BLaER1 (cell line): ENCODE results near the gene TAS1R1.

Experiments
- H3K27ac ChIP-seq: shearing (Covaris generic); formaldehyde crosslinking; 2 replicates; pipeline ENCODE4 v1.8.1; 2022
- H3K27me3 ChIP-seq: shearing (Covaris generic); formaldehyde crosslinking; 2 replicates; pipeline ENCODE4 v1.8.1; 2022
- H3K36me3 ChIP-seq: shearing (Covaris generic); formaldehyde crosslinking; 2 replicates; pipeline ENCODE4 v1.8.1; 2022
- H3K4me1 ChIP-seq: shearing (Covaris generic); formaldehyde crosslinking; 2 replicates; pipeline ENCODE4 v1.8.1; 2022
- H3K4me2 ChIP-seq: shearing (Covaris generic); formaldehyde crosslinking; 2 replicates; pipeline ENCODE4 v1.8.1; 2022
- H3K4me3 ChIP-seq: shearing (Covaris generic); formaldehyde crosslinking; 2 replicates; pipeline ENCODE4 v1.8.1; 2022
- H3K9ac ChIP-seq: shearing (Covaris generic); formaldehyde crosslinking; 2 replicates; pipeline ENCODE4 v1.8.1; 2022
- H3K9me3 ChIP-seq: shearing (Covaris generic); formaldehyde crosslinking; 2 replicates; pipeline ENCODE4 v1.8.1; 2022
- H4K20me1 ChIP-seq: shearing (Covaris generic); formaldehyde crosslinking; 2 replicates; pipeline ENCODE4 v1.8.1; 2022
- Cebpa-rat ChIP-seq: shearing (Covaris generic); IDR thresholded peaks from 2 replicates; pipeline ENCODE4 v1.8.1; 2022

TAS1R1 gene

DNA sequence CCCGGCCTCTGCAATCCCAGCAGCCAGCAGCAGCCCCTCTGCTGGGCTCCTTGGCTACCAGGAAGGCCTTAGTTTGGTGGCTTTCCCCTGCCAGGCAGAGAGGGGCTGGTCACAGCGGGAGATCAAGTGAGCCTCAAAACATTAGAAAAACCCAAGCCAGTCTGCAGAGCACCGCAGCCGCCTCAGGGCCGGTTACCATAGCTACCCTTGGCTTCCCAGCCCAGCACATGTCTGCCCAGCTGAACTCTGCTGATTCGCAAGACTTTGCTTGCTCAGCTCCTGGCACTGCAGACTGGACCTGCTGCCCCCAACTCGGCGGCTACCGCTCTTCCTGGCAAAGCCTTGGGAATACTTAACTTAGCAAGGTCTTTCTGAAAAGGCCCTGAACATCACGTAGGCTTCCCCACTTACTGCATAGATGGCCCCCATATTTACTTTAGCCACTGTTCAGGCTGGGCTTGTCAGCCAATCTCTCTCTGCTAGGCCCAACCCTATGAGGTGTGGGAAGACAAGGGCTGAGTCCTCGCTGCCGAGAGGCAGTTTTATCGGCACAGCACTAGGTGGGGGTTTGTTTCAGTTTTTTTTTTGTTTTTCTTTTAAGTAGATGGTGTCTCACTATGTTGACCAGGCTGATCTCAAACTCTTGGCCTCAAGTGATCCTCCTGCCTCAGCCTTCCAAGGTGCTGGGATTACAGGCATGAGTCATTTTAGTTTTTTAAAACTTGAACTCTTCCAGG lies 35.0 kb upstream of the TAS1R1 start:
- Histone ChIP-seq H3K9ac (0 out of 2 replicates have a peak overlapping the region, but pooled peaks have one; percentile 28), H3K4me1 (peaks cover 21% of the 10 kb centered on the region), H3K27me3 (no peaks in the 10 kb centered on the region), H3K4me3 (no peak overlapping the region), H3K27ac (no peak overlapping the region), H3K36me3 (peaks cover 28% of the 10 kb centered on the region), H3K9me3 (no peaks in the 10 kb centered on the region), H3K4me2 (peak overlapping the region; percentile 77), H4K20me1 (peaks cover 37% of the 10 kb centered on the region; the same call in 1 of the 2 replicates)
- TF ChIP-seq Cebpa-rat: no peak

DNA sequence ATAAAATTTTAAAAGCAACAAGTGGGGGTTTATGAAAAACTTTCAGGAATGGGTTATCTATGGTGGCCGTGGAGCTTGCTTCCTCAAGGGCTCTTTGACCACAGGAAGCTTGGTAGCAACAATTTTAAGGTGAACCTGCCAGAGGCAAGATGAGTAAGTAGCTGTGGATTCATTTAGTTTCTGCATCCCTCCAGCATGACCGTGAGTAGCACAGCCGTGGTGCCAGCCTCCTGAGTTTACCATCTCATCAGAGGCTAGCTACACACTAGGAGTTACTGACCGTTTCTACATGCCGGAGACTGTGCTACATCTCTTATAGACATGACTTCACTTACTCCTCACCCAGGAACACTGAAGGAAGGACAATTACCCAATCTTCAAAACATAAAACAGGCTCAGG lies 33.6 kb upstream of the TAS1R1 start:
- TF ChIP-seq Cebpa-rat: no peak
- no peaks in the 10 kb centered on the region for H3K27me3 ChIP-seq
- no peak overlapping the region for H3K4me2 ChIP-seq
- H3K4me1 ChIP-seq: peaks cover 21% of the 10 kb centered on the region
- H3K36me3 ChIP-seq: peaks cover 43% of the 10 kb centered on the region
- no peak overlapping the region for H3K27ac ChIP-seq
- no peak overlapping the region for H3K4me3 ChIP-seq
- H3K9ac ChIP-seq: no peak overlapping the region
- H4K20me1 ChIP-seq: peaks cover 37% of the 10 kb centered on the region
- H3K9me3 ChIP-seq: no peaks in the 10 kb centered on the region

DNA sequence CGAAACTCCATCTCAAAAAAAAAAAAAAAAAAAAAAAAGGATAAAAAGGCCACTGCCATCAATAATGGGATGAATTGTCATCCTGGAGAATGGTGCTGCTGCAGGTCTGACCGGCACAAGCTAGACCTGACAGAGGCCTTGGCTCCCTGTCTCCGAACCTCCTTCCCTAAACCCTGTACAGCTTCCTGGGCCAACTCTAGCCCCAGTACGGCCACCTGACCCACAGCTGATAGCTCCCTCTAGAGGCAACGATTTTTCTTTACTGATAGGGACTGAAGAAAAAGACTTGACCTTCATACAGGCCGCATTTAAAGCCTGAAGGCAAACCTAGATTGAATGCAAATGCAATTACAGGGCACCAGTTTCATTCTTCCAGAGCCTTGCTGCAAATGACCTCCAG lies 31.5 kb upstream of the TAS1R1 start:
- Histone ChIP-seq H4K20me1 (peaks cover 37% of the 10 kb centered on the region), H3K27ac (no peak overlapping the region), H3K9me3 (no peaks in the 10 kb centered on the region), H3K4me2 (no peak overlapping the region), H3K36me3 (peaks cover 63% of the 10 kb centered on the region), H3K4me1 (peaks cover 19% of the 10 kb centered on the region), H3K4me3 (no peak overlapping the region), H3K9ac (no peak overlapping the region), H3K27me3 (no peaks in the 10 kb centered on the region)
- no peak for TF ChIP-seq Cebpa-rat

GRCh38 chr1:6526316-6526715 lies 28.8 kb upstream of the TAS1R1 start:
- H3K4me2 ChIP-seq: no peak overlapping the region
- no peak overlapping the region for H3K27ac ChIP-seq
- no peak for TF ChIP-seq Cebpa-rat
- H3K36me3 ChIP-seq: peaks cover 90% of the 10 kb centered on the region
- no peaks in the 10 kb centered on the region for H3K4me1 ChIP-seq
- no peak overlapping the region for H3K9ac ChIP-seq
- no peaks in the 10 kb centered on the region for H3K9me3 ChIP-seq
- H3K4me3 ChIP-seq: no peak overlapping the region
- H3K27me3 ChIP-seq: no peaks in the 10 kb centered on the region
- H4K20me1 ChIP-seq: peaks cover 31% of the 10 kb centered on the region

DNA sequence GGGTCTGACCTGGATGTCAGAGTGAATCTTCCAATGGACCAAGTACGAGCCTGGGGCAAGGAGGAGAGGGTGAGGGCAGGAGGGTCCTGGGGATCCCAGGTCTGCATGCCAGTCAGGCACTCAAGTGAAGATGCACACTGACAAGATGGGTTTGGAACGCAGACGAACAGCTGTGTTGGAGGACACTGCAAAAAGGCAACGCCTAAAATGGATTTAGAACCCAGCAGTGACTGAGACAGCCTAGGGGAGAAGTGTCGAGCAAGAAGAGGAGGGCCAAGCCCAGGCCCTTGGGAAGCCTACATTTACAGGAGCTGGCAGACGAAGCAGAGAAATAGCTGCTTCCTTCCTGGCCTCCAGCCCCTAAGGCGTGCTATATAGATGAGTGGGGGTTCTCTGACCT lies 26.6 kb upstream of the TAS1R1 start:
- Histone ChIP-seq H3K27ac (no peak overlapping the region), H3K9me3 (no peaks in the 10 kb centered on the region), H3K36me3 (peaks cover 100% of the 10 kb centered on the region), H3K4me2 (no peak overlapping the region), H3K4me3 (no peak overlapping the region), H3K27me3 (no peaks in the 10 kb centered on the region), H3K9ac (no peak overlapping the region), H3K4me1 (no peaks in the 10 kb centered on the region), H4K20me1 (peaks cover 35% of the 10 kb centered on the region)
- no peak for TF ChIP-seq Cebpa-rat

- Histone ChIP-seq H3K9me3 (no peaks in the 10 kb centered on the region), H3K4me2 (no peak overlapping the region), H3K4me3 (no peak overlapping the region), H3K9ac (no peak overlapping the region), H3K27ac (no peak overlapping the region), H4K20me1 (peaks cover 39% of the 10 kb centered on the region; the same call in 1 of the 2 replicates), H3K27me3 (no peaks in the 10 kb centered on the region), H3K36me3 (peaks cover 100% of the 10 kb centered on the region), H3K4me1 (no peaks in the 10 kb centered on the region)
- no peak for TF ChIP-seq Cebpa-rat
Observed at GRCh38 chr1:6530504-6531160, 24.5 kb upstream of the TAS1R1 start.

DNA sequence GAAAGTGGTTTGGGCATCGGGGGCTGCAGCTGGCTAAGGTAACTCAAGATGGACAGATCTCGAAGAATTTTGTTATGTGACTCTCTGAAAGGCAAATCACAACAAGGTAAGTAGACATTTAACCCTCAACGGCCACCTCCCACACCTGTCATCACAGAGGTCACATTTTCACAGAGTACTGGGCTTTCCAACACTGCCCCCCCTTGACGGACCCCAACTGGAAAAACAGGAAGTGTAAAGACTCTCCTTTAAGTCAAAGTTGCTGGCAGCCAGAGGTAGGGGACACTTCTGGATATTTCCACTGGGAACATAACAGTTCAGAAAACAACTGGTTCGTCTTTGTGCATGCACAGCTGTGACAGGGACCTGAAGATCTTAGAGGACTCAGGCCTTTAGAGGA lies 23.1 kb upstream of the TAS1R1 start:
- Histone ChIP-seq H3K4me2 (no peak overlapping the region), H3K4me1 (no peaks in the 10 kb centered on the region), H3K27ac (no peak overlapping the region), H3K4me3 (no peak overlapping the region), H4K20me1 (peaks cover 47% of the 10 kb centered on the region), H3K9ac (no peak overlapping the region), H3K27me3 (no peaks in the 10 kb centered on the region), H3K9me3 (no peaks in the 10 kb centered on the region), H3K36me3 (peaks cover 100% of the 10 kb centered on the region)
- no peak for TF ChIP-seq Cebpa-rat

DNA sequence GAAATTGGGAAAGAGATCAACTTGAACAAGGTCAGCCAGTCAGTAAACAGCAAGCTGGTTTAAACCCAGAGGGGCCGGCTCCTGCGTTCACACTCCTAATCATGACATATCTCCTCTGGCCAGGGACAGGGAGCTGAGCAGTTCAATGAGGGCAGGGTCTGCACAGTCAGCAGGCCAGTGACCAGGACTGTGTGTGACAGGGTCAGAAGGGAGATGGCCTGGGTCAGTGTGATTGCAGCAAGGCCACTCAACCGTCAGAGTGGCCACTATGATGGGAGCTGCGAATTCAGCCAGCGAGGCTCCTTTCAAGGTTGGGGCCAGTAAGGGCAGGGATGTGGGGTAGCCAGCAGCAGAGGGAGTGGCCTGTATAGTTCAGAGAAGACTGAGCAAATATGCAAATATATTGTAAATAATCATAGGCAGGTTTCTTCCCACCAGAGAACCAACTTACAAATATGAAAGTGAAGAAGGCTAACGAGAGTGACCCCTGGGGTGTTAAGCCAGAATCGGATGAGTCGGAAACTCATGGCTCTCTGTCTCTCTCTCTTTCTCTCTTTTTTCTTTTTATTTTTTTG lies 20.8 kb upstream of the TAS1R1 start:
- H3K4me1 ChIP-seq: no peaks in the 10 kb centered on the region
- H3K36me3 ChIP-seq: peaks cover 94% of the 10 kb centered on the region
- H4K20me1 ChIP-seq: peaks cover 68% of the 10 kb centered on the region
- no peak overlapping the region for H3K27ac ChIP-seq
- no peak overlapping the region for H3K4me3 ChIP-seq
- no peak overlapping the region for H3K9ac ChIP-seq
- no peaks in the 10 kb centered on the region for H3K27me3 ChIP-seq
- H3K4me2 ChIP-seq: no peak overlapping the region
- TF ChIP-seq Cebpa-rat: no peak
- H3K9me3 ChIP-seq: no peaks in the 10 kb centered on the region

DNA sequence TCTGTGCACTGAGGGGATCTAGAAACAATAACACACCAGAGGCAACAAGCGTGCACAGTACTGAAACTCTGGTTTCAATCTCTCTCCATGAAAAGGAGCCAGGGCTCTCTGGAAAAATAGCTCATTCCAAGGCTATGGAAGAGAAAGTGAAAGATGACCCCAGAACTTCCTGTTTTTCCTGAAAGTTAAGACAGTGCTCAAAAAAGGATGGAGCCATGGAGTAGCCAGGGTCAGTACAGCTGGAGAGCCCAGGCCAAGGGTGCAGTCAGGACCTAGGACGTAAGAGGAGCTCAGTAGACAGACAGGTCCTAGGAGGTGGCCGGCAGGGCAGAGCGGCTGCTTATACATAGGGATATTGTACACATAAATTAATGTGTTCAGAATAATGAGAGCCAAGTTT lies 19.9 kb upstream of the TAS1R1 start:
- Histone ChIP-seq H3K36me3 (peaks cover 92% of the 10 kb centered on the region), H4K20me1 (peaks cover 66% of the 10 kb centered on the region), H3K4me3 (no peak overlapping the region), H3K9ac (no peak overlapping the region), H3K9me3 (no peaks in the 10 kb centered on the region), H3K4me2 (no peak overlapping the region), H3K27me3 (no peaks in the 10 kb centered on the region), H3K27ac (no peak overlapping the region), H3K4me1 (no peaks in the 10 kb centered on the region)
- no peak for TF ChIP-seq Cebpa-rat

DNA sequence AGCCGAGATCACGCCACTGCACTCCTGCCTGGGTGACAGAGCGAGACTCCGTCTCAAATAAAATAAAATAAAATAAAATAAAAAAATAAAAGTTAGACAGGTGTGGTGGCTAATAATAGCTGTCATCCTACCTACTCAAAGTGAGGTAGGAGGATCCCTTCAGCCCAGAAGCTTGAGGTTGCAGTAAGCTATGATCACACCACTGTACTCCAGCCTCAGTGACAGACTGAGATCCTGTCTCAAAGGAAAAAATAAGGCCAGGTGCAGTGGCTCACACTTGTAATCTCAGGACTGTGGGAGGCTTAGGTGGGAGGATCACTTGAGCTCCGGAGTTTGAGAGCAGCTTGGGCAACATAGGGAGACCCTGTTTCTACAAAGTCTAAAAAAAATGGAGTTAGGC lies 18.8 kb upstream of the TAS1R1 start:
- H4K20me1 ChIP-seq: peaks cover 62% of the 10 kb centered on the region
- H3K27me3 ChIP-seq: no peaks in the 10 kb centered on the region
- TF ChIP-seq Cebpa-rat: no peak
- H3K27ac ChIP-seq: no peak overlapping the region
- H3K9ac ChIP-seq: no peak overlapping the region
- no peak overlapping the region for H3K4me2 ChIP-seq
- H3K4me3 ChIP-seq: no peak overlapping the region
- H3K36me3 ChIP-seq: peaks cover 92% of the 10 kb centered on the region
- H3K4me1 ChIP-seq: no peaks in the 10 kb centered on the region
- no peaks in the 10 kb centered on the region for H3K9me3 ChIP-seq
